ENCODE data around the gene OR7D2. TPM values are rescaled to one million over a fixed set of nuclear protein-coding genes. Genes with fewer than 3 reads are reported as not detected.

The OR7D2 gene
- total RNA-seq, 1 donor from 2014 or later: under 0.01 TPM

DNA sequence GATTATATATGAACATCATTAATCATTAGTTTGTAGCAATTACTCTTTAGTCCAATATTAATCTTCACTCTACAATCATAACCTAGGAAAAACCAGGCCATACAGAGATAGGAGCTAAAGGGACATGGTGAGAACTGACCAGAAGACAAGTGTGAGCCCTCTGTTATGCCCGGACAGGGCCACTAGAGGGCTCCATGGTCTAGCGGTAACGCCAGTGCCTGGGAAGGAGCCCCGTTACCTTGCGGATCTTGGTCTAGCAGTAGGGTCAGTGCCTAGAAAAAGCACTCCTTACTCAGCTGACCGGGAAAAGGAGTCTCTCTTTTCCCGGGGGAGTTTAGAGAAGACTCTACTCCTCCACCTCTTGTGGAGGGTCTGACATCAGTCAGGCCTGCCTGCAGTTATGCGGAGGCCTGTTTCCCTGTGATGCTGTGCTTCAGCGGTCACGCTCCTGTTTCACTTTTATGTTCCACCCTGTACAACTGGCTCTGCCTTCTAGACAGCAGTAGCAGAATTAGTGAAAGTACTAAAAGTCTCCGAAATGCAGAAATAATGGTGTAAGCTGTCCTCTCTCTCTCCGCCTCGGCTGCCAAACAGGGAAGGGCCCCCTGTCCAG, 26.8 kb downstream of the OR7D2 start:
- DNase-seq (ENCODE audit: low read depth in 2 of 2): peak; percentile 21 to 66

DNA sequence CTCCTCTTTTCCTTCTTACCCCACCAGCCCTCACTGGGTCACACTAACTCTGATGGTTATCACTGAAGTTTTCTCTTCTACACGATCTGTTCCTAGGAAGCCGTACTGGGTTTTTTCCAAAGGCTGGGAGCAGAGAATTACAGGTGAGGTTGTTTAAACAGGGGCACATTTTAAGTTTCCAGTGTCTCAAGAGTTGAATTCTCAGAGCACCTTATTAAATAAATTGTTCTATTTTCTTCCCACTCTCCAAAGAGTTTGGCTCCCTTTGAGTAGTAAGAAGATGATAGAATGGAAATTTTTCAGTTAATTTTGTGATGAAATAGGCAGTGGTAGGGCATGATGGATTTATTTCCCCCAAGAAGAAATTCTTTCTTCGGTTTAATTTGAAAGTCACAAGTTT, 40.7 kb downstream of the OR7D2 start, which contains the start of gene OR7D4:
Gene OR7D4 (minus strand): TSS at position 101 of the 400 bp plus-strand sequence. CDS start 4,752 bp downstream, outside the sequence.
- no peak for DNase-seq (ENCODE audit: low read depth in 2 of 2)

Other genes with a start within 250 kb of the OR7D2 start
- not detected in 2 replicates for gene MUC16, start 168.6 kb upstream of the OR7D2 start, total RNA-seq
- not detected in 2 replicates for gene OR1M1, start 91.9 kb upstream of the OR7D2 start, total RNA-seq
- not detected in 2 replicates for gene OR7G2, start 71.5 kb upstream of the OR7D2 start, total RNA-seq
- not detected in 2 replicates for gene OR7G1, start 63.2 kb upstream of the OR7D2 start, total RNA-seq
- gene OR7G3, start 52.0 kb upstream of the OR7D2 start, total RNA-seq: not detected in 2 replicates
- 8.0 and 11.5 TPM in 2 replicates for gene ZNF317, start 38.6 kb upstream of the OR7D2 start, total RNA-seq
- gene OR7D4, start 40.6 kb downstream of the OR7D2 start, total RNA-seq: not detected in 2 replicates
- gene OR7E24, start 72.0 kb downstream of the OR7D2 start, total RNA-seq: not detected in 2 replicates
- gene ZNF699, start 130.9 kb downstream of the OR7D2 start, total RNA-seq: 4.6 and 4.9 TPM in 2 replicates
- 8.3 and 11.8 TPM in 2 replicates for gene ZNF559, start 145.2 kb downstream of the OR7D2 start, total RNA-seq
- gene ZNF177, start 184.0 kb downstream of the OR7D2 start, total RNA-seq: 0.51 and 0.89 TPM in 2 replicates